TTC549 (cell line): ENCODE data around the gene MALL.
"Not testable (repeated sequence)": the region's sequence is repeated elsewhere in the genome, so short reads cannot be mapped to it uniquely, and the experiment has no call there.

Experiments used
- FAIRE-seq: peaks from 2 replicates; lab custom pipeline; 2012; peaks lifted over from hg19 to GRCh38; lab: Jason Lieb, UNC

MALL gene

DNA sequence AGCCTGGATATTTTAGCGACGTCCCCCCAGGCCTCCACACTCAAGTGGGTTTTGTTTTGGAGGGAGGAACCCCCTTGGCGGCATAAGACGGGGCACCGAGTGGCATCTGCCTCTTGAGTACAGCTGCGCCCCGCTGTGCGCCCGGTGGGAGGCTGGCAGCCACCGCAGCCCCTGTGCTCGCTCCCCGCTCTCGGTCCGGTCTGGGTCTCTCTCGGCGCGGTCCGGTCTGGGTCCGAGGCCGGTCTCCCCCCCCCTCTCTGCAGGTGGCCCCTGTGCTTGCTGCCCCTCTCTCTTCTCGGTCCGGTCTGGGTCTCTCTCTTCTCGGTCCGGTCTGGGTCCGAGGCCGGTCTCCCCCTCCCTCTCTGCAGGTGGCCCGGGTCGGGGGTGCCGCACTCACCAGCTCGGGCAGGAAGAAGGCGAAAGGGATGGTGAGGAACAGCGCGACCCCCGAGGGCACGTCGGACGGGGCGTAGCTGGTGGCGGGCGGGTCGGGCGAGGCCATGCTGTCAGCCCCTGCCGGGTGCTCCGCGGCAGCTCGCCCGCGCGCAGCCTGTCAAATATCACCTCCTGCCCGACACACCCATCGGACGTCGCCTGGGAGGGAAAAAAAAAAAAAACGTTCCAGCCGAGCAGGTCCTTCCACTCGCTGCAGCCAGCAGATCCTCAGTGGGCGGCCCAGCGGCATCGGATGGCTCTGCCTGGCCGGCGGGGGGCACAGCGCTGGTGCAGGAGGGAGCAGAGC, at the start of gene MALL:
MALL (minus strand) TSS at position 532 of the 742 bp plus-strand sequence; CDS start at position 502, 30 bp downstream.
- FAIRE-seq = no peak

- peak; percentile 97 for FAIRE-seq
Observed at GRCh38 chr2:110157153-110157793, 41.7 kb upstream of the MALL start.

DNA sequence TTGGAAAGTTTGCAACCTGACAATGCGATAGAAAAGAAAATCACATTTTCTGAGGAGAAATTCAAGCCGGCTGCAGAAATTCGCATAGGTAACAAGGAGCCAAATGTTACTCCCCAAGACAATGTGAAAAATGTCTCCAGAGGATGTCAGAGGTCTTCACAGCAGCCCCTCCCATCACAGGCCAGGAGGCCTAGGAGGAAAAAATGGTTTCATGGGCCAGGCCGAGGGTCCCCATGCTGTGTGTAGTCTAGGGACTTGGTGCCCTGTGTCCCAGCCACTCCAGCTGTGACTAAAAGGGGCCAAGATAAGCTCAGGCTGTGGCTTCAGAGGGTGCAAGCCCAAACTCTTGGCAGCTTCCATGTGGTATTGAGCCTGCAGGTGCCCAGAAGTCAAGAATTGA, 39.2 kb upstream of the MALL start:
- FAIRE-seq = not testable (repeated sequence)

DNA sequence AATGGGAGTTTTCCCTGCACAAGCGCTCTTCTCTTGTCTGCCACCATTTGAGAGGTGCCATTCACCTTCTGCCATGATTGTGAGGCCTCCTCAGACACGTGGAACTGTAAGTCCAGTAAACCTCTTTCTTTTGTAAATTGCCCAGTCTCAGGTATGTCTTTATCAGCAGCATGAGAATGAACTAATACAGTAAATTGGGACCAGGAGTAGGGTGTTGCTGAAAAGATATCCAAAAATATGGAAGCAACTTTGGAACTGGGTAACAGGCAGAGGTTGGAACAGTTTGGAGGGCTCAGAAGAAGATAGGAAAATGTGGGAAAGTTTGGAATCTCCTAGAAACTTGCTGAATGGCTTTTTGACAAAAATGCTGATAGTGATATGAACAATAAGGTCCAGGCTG, 38.6 kb upstream of the MALL start:
- FAIRE-seq = not testable (repeated sequence)

GRCh38 chr2:110153416-110153815, 37.8 kb upstream of the MALL start:
- FAIRE-seq = no peak

GRCh38 chr2:110152943-110153342, 37.3 kb upstream of the MALL start:
- FAIRE-seq = no peak

DNA sequence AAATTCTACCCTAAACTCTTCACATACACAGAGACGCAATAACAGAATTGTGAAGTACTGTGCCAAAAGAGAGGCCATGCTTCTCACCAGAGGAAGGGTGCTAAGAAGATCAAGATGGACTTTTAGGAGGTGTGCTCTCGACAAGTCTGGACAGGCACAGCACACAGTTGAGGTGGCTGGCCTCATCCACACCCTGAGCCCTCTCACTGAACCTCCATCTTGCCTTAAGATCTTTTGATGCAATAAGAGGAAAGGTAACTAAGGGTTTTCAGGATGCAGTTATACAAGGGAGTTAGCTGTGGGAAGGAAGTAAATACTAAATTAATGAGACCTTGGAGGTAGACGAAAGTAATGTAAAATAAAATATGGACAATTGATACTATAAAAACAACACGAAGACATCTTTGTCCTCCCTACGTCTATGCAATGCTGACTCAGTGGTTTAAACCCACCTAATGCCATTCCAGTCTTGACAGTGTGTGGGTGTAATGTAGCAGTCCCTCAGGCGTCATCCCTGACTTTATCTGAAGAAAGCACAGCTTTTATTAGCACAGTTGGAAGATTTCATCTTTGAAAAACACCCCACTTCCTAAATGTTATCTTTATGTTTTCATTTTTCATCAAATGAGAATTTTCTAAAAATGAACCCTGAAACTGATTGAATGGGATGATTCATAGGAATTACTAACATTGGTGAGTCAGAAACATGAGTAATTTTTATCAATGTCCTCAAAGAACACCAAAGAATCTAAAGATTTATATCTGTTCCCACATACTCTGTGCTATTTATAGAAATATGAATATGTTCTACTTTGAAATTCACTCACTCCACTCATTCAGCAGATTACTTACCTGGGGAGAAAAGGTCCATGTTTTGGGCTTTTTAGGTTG, 34.0 kb upstream of the MALL start:
- no peak for FAIRE-seq

GRCh38 chr2:110146945-110147332, 31.3 kb upstream of the MALL start:
- FAIRE-seq = no peak

DNA sequence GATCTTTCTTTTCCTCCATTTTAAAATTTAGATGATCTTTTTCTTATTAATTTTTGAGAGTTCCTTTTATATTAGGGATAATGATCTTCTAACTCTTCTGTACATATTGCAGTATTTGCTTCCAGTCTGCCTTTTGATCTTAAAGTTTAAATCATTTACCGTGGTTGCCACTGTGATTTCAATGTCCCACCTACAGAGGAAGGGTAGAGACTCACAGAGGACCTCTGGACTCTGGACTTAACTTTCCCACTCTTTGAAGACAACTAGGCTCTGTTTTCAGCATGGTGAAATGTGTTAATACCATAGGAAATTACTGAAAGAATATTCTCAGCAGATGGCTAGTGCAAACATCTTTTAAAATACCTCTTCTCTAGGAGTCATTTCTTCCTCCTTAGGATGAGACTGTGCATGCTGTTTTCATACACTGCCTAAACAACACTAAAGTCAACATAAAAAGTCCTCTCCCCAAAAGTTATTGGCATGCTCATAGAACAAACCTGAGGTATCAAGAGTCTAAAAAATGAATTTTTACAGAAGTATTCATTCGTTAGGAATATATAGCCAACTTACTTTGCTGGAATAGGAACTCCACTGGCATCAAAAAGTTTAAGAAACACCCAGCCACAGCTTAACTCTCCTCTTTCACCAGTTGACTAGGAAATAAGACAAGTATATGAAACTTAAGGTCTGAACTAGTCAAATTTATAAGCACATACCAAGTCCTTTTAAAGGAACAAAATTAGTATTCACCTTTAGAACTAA, 30.7 kb upstream of the MALL start:
- FAIRE-seq = no peak

DNA sequence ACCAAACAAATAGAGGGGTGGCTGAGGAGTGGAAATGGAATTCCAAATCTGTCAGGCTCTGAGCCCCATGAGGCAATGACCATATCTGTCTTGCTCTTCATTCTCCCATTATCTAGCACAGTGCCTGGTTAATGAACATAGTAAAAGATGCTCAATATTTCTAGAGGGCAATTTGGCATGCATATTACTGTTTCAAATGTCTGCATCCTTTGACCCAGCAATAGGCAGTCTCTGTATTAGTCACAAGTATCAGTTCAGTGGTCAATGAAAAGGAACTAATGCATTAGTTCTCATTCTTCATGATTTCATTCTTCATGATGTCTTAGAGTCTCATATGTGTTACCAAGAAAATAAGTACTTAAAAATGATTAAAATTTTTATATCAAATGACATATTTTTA, 28.4 kb upstream of the MALL start:
- FAIRE-seq = peak; percentile 5

DNA sequence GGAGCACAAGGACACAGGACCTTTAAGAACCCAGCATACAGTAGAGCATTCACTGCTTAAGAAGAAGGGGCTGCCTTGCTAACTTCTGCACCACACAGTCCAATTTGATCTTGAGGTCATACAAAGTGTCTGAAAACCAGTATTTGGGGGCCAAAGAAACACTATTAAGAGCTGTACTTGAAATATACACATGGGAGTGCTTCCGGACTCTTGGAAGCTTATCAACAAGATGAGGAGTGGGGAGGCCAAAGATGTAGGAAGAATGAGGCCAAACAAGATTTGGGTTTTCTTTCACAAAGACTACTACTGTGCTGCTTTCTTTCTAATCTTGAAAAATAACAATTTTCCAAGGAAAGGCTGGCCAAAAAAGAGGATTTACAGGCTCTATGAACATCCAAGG, 24.8 kb upstream of the MALL start:
- FAIRE-seq = no peak

DNA sequence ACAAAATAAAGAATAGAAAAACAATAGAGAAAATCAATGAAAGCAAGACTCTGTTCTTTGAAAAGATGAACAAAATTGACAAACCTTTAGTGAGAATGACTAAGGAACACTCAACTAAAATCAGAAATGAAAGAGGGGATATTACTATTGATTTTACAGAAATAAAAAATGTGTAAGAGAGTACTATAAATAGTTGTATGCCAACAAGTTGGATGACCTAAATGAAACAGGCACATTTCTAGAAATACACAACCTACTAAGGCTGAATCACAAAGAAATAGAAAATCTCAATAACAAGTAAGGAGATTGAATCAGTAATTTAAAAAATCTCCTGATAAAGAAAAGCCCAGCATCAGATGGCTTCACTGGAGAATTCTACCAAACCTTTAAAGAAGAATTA, 18.4 kb upstream of the MALL start:
- FAIRE-seq = no peak

DNA sequence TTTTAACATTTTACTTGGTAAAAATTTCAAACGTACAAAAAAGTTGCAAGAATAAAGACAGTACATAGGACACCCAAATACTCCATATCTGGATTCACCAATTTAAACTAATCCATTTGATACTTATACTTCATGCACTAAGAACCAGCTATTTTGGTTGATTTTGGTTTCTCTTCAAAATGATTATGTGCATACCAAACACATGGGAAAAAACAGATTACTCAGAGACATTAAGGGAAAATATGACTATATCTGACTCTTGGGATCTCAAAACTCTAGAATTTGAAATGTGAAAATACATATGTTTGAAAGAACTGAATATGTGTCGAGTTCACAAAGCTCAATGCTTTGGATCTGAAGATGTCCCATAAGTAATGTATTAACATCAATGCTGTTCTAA, 15.5 kb upstream of the MALL start:
- FAIRE-seq = no peak

GRCh38 chr2:110130757-110131156, 15.1 kb upstream of the MALL start:
- no peak for FAIRE-seq

DNA sequence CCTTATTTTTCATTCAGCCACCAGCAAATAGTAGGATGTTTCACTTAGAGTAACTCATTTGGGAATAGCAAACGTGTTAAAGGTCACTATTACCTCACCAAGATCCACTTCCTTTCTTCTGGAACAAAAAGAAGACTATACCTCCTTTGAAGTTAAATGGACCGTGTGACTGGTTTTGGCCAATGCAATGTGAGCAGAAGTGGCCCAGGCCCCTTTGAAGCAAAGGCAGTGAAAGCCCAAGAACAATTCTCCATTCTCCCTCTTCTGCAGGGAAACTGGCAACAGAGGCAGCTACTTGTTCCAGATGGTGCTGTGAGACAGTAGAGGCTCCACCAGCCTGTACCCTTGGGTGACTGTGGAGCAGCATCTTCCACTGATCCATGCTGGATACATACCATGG, 11.3 kb upstream of the MALL start:
- no peak for FAIRE-seq

GRCh38 chr2:110126086-110126773, 10.6 kb upstream of the MALL start:
- no peak for FAIRE-seq

DNA sequence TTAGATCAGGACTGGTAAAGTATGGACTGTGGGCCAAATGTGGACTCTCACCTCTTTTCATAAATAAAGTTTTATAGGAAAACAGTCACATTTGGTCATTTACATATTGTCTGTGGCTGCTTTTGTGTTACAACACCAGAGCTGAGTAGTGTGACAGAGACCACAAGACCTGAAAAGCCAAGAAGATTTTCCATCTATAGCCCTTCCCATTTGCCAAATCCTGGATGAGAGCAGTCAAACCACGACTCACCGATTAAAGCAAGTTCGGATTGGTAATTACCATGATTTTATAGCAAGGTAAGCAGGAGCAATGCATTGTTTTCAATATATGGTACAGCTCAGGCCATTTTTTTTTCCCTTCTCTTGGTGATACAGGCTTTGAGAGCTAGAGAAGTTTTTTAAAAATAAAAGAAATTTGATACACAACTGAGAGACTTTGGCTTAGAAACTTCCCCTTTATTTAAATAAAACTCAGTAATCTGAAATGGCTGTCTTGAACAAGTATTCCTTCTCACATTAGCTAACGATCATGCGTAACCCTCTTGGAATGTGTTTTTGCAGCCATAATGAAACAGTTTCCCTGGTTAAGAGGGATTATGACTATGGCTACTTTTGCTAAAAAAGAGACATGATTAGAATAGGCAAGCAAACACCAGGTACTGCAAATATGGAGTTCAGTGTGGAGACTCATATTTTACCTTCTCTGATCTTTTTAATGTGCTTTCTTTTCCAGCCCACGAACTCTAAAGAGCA, 9.5 kb upstream of the MALL start:
- FAIRE-seq = no peak

- FAIRE-seq = no peak
Observed at GRCh38 chr2:110124038-110124825, 8.6 kb upstream of the MALL start.

GRCh38 chr2:110121592-110121991, 6.0 kb upstream of the MALL start:
- peak; percentile 19 for FAIRE-seq

- FAIRE-seq = no peak
Observed at GRCh38 chr2:110121052-110121334, 5.4 kb upstream of the MALL start.
